Glutamatergic neuron (in vitro differentiated cells): Measurements from ENCODE around the gene CTDNEP1. TPM values are rescaled to one million over a fixed set of nuclear protein-coding genes. Genes with fewer than 3 reads are reported as not detected.

Experiments used
- DNase-seq: peaks from one replicate; pipeline ENCODE4 v3.0.0; 2022
- H3K27ac Mint-ChIP-seq: one replicate; pipeline ENCODE4 v1.8.0; 2020; ENCODE audit warnings: mild to moderate bottlenecking, mixed read lengths, inconsistent platforms; ENCODE audit not compliant: unreplicated experiment
- H3K27me3 Mint-ChIP-seq: one replicate; pipeline ENCODE4 v1.8.0; 2020; ENCODE audit warnings: mild to moderate bottlenecking, moderate library complexity, mixed read lengths, inconsistent platforms; ENCODE audit not compliant: unreplicated experiment
- H3K36me3 Mint-ChIP-seq: one replicate; pipeline ENCODE4 v1.8.0; 2020; ENCODE audit warnings: mild to moderate bottlenecking, mixed read lengths, inconsistent platforms; ENCODE audit not compliant: unreplicated experiment
- H3K4me1 Mint-ChIP-seq: one replicate; pipeline ENCODE4 v1.8.0; 2020; ENCODE audit warnings: mild to moderate bottlenecking, low read depth, mixed read lengths, inconsistent platforms; ENCODE audit not compliant: unreplicated experiment
- H3K4me3 Mint-ChIP-seq: one replicate; pipeline ENCODE4 v1.8.0; 2020; ENCODE audit warnings: mild to moderate bottlenecking, mixed read lengths, inconsistent platforms; ENCODE audit not compliant: unreplicated experiment
- H3K9me3 Mint-ChIP-seq: one replicate; pipeline ENCODE4 v1.8.0; 2020; ENCODE audit warnings: mild to moderate bottlenecking, moderate library complexity, mixed read lengths, inconsistent platforms; ENCODE audit not compliant: unreplicated experiment
- CTCF ChIP-seq: fragments of 200-600 bp; sonication (generic); IDR thresholded peaks from one replicate; pipeline ENCODE4 v1.5.0; 2021; ENCODE audit not compliant: partially characterized antibody, unreplicated experiment
- total RNA-seq: library from RNA; stranded (reverse); fragmentation: NEBNext Ultra II Directional; extraction: Animal tissue kit (Norgen Biotek cat#: 25700); gene quantifications from one replicate; pipeline ENCODE4 v1.2.1, GENCODE V29; 2021; ENCODE audit not compliant: unreplicated experiment

CTDNEP1 gene
- total RNA-seq, 1 donor from 2014 or later = 185 TPM

- no peak for DNase-seq
- peaks cover 4% of the 10 kb centered on the region for H3K36me3 Mint-ChIP-seq
- peaks cover 5% of the 10 kb centered on the region for H3K4me1 Mint-ChIP-seq
- no peak for TF ChIP-seq CTCF
- H3K27ac Mint-ChIP-seq = no peak overlapping the region
- H3K9me3 Mint-ChIP-seq = peaks cover 5% of the 10 kb centered on the region
- H3K4me3 Mint-ChIP-seq = peak overlapping the region; percentile 52
- peaks cover 17% of the 10 kb centered on the region for H3K27me3 Mint-ChIP-seq
Measured at GRCh38 chr17:7261379-7262191, 10.1 kb upstream of the CTDNEP1 start.

- no peak for TF ChIP-seq CTCF
- DNase-seq = peak; percentile 48
- H3K4me1 Mint-ChIP-seq = peaks cover 5% of the 10 kb centered on the region
- peaks cover 4% of the 10 kb centered on the region for H3K36me3 Mint-ChIP-seq
- peaks cover 2% of the 10 kb centered on the region for H3K9me3 Mint-ChIP-seq
- H3K27me3 Mint-ChIP-seq = peaks cover 17% of the 10 kb centered on the region
- peak overlapping the region; percentile 52 for H3K4me3 Mint-ChIP-seq
- H3K27ac Mint-ChIP-seq = no peak overlapping the region
Measured at GRCh38 chr17:7260651-7261378, 9.3 kb upstream of the CTDNEP1 start.

GRCh38 chr17:7260151-7260550, 8.6 kb upstream of the CTDNEP1 start:
- Mint-ChIP-seq H3K4me3 (no peak overlapping the region), H3K9me3 (peaks cover 2% of the 10 kb centered on the region), H3K27me3 (peaks cover 17% of the 10 kb centered on the region), H3K4me1 (peaks cover 5% of the 10 kb centered on the region), H3K27ac (no peak overlapping the region), H3K36me3 (peaks cover 4% of the 10 kb centered on the region)
- no peak for DNase-seq
- TF ChIP-seq CTCF = no peak

- no peak for TF ChIP-seq CTCF
- H3K9me3 Mint-ChIP-seq = peaks cover 2% of the 10 kb centered on the region
- peaks cover 4% of the 10 kb centered on the region for H3K36me3 Mint-ChIP-seq
- H3K4me3 Mint-ChIP-seq = no peak overlapping the region
- peaks cover 19% of the 10 kb centered on the region for H3K27me3 Mint-ChIP-seq
- H3K27ac Mint-ChIP-seq = no peak overlapping the region
- no peak for DNase-seq
- H3K4me1 Mint-ChIP-seq = peaks cover 5% of the 10 kb centered on the region
Measured at GRCh38 chr17:7259555-7259889, 8.0 kb upstream of the CTDNEP1 start.
